ENCODE measurements around the gene MED15.

The MED15 gene

GRCh38 chr22:20522134-20523004, 15.0 kb downstream of the MED15 start:
- peaks cover 29% of the 10 kb centered on the region for H3K36me3 ChIP-seq

GRCh38 chr22:20523086-20523983, 15.9 kb downstream of the MED15 start:
- Histone ChIP-seq H3K36me3 (peaks cover 36% of the 10 kb centered on the region), H3K27me3 (ENCODE audit: insufficient read depth, low read depth, severe bottlenecking) (no peaks in the 10 kb centered on the region), H3K27ac (no peak overlapping the region), H3K4me3 (ENCODE audit: low read depth, low read length) (no peak overlapping the region), H3K9me3 (ENCODE audit: severe bottlenecking) (no peaks in the 10 kb centered on the region)
- no peak for TF ChIP-seq CTCF (IDR thresholded peaks at IDR 0.05; ENCODE audit: low read depth, low read length)
- no peak for DNase-seq

More at GRCh38 chr22:20522134-20523004, 15.0 kb downstream of the MED15 start:
- no peaks in the 10 kb centered on the region for H3K9me3 ChIP-seq (ENCODE audit: severe bottlenecking)
- H3K4me3 ChIP-seq (ENCODE audit: low read depth, low read length), result no peak overlapping the region
- H3K27ac ChIP-seq, result no peak overlapping the region
- no peak for TF ChIP-seq CTCF (IDR thresholded peaks at IDR 0.05; ENCODE audit: low read depth, low read length)
- no peak for DNase-seq
- no peaks in the 10 kb centered on the region for H3K27me3 ChIP-seq (ENCODE audit: insufficient read depth, low read depth, severe bottlenecking)

- Histone ChIP-seq H3K36me3 (peaks cover 37% of the 10 kb centered on the region), H3K27ac (no peak overlapping the region), H3K4me3 (ENCODE audit: low read depth, low read length) (no peak overlapping the region), H3K9me3 (ENCODE audit: severe bottlenecking) (no peaks in the 10 kb centered on the region), H3K27me3 (ENCODE audit: insufficient read depth, low read depth, severe bottlenecking) (no peaks in the 10 kb centered on the region)
- DNase-seq, result no peak
- no peak for TF ChIP-seq CTCF (IDR thresholded peaks at IDR 0.05; ENCODE audit: low read depth, low read length)
These were observed 16.6 kb downstream of the MED15 start for GRCh38 chr22:20524004-20524481.

- TF ChIP-seq CTCF (IDR thresholded peaks at IDR 0.05; ENCODE audit: low read depth, low read length), result no peak
- H3K27ac ChIP-seq, result no peak overlapping the region
- DNase-seq, result no peak
- H3K27me3 ChIP-seq (ENCODE audit: insufficient read depth, low read depth, severe bottlenecking), result no peaks in the 10 kb centered on the region
- H3K9me3 ChIP-seq (ENCODE audit: severe bottlenecking), result no peaks in the 10 kb centered on the region
- H3K4me3 ChIP-seq (ENCODE audit: low read depth, low read length), result no peak overlapping the region
- peaks cover 32% of the 10 kb centered on the region for H3K36me3 ChIP-seq
These were observed 17.6 kb downstream of the MED15 start for GRCh38 chr22:20525048-20525447.

GRCh38 chr22:20526305-20526627, 18.9 kb downstream of the MED15 start:
- Histone ChIP-seq H3K4me3 (ENCODE audit: low read depth, low read length) (no peak overlapping the region), H3K27me3 (ENCODE audit: insufficient read depth, low read depth, severe bottlenecking) (no peaks in the 10 kb centered on the region), H3K27ac (no peak overlapping the region), H3K36me3 (peaks cover 24% of the 10 kb centered on the region), H3K9me3 (ENCODE audit: severe bottlenecking) (no peaks in the 10 kb centered on the region)
- no peak for TF ChIP-seq CTCF (IDR thresholded peaks at IDR 0.05; ENCODE audit: low read depth, low read length)
- no peak for DNase-seq

Measured in WERI-Rb-1 (cell line).